K562 (cell line): ENCODE data around the gene BBOX1. TPM values are rescaled to one million over a fixed set of nuclear protein-coding genes. Genes with fewer than 3 reads are reported as not detected.

ENCODE experiments used
- ATAC-seq: fragments of 200-7000 bp; cut with Tn5 transposase; 3 replicates; pipeline ENCODE4 v1.9.1; 2020; ENCODE audit warnings: moderate library complexity
- BruUV-seq: library from RNA; stranded (reverse); fragments of 400-500 nt; replicated peaks from 2 replicates; lab custom pipeline; 2021; lab: Mats Ljungman, UMichigan
- CTCF ChIA-PET: fragments of 300-600 bp; formaldehyde crosslinking; extraction: SDS; loops from one replicate; lab custom pipeline; 2021; ENCODE audit warnings: low intra/inter-chr PET ratio; lab: Yijun Ruan, JAX
- POLR2A ChIA-PET: fragments of 300-600, 350-650 bp; sonication (Branson Sonifier 250); formaldehyde crosslinking; extraction: SDS; loops from one replicate; lab custom pipeline; 2021; ENCODE audit warnings: antibody characterized with exemption, inconsistent platforms; lab: Yijun Ruan, JAX
- DNase-seq, 4 experiments: peaks; one replicate each; pipeline versions ENCODE4 v3.0.0 to v3.0.0-alpha.2; 2011 to 2018; ENCODE audit warnings: low spot score in 3 of 4, mixed read lengths in 3 of 4; ENCODE audit errors: extremely low read depth in 1 of 4
- FAIRE-seq: peaks from 2 replicates; lab custom pipeline; 2011; peaks lifted over from hg19 to GRCh38; lab: Jason Lieb, UNC
- H2AFZ ChIP-seq: 2 replicates; pipeline ENCODE4 v1.6.0; 2011; ENCODE audit warnings: low read depth, low read length, control low read depth, inconsistent platforms
- H3K27ac ChIP-seq: fragments of 200-600 bp; 3 replicates; pipeline ENCODE4 v1.8.0; 2011; ENCODE audit warnings: low read depth, mild to moderate bottlenecking, control low read depth, inconsistent platforms, low read length, moderate library complexity, mixed read lengths; ENCODE audit errors: extremely low read depth
- H3K27me3 ChIP-seq, 2 experiments: fragments of 300-600 bp in 1 of 2; 2 replicates in 1 of 2; 3 replicates in 1 of 2; pipeline versions ENCODE4 v1.6.0 to v1.8.0; 2011; ENCODE audit warnings: inconsistent platforms in 2 of 2, low read length in 2 of 2, mild to moderate bottlenecking in 1 of 2, mixed read lengths in 1 of 2, moderate library complexity in 1 of 2; ENCODE audit not compliant: control insufficient read depth in 2 of 2, insufficient read depth in 2 of 2
- H3K36me3 ChIP-seq: fragments of 300-600 bp; 3 replicates; pipeline ENCODE4 v1.8.0; 2011; ENCODE audit warnings: mild to moderate bottlenecking, low read length, inconsistent platforms; ENCODE audit not compliant: control insufficient read depth, insufficient read depth
- H3K4me1 ChIP-seq, 2 experiments: fragments of 200-600 bp in 1 of 2; replicated peaks in 1 of 2; 2 replicates in 1 of 2; 3 replicates in 1 of 2; pipeline versions ENCODE4 v1.5.1 to v1.8.0; 2011; ENCODE audit warnings: inconsistent platforms in 2 of 2, low read length in 2 of 2, mild to moderate bottlenecking in 1 of 2, mixed read lengths in 1 of 2, moderate library complexity in 1 of 2; ENCODE audit not compliant: control insufficient read depth in 2 of 2, insufficient read depth in 2 of 2
- H3K4me2 ChIP-seq: 2 replicates; pipeline ENCODE4 v1.6.1; 2011; ENCODE audit warnings: low read length, control low read depth, inconsistent platforms, mixed read lengths; ENCODE audit not compliant: insufficient read depth
- H3K4me3 ChIP-seq: fragments of 200-600 bp; sonication (generic), shearing (Covaris generic); 2 replicates; pipeline ENCODE4 v1.5.1; 2016; ENCODE audit warnings: control low read depth, inconsistent platforms
- H3K79me2 ChIP-seq: fragments of 200-600 bp; 3 replicates; pipeline ENCODE4 v1.8.0; 2011; ENCODE audit warnings: low read length, inconsistent platforms; ENCODE audit not compliant: control insufficient read depth, insufficient read depth
- H3K9ac ChIP-seq, 2 experiments: 2 replicates each; pipeline versions ENCODE4 v1.6.0 to v1.6.1; 2011; ENCODE audit warnings: low read depth in 2 of 2, low read length in 2 of 2, control low read depth in 1 of 2, inconsistent platforms in 1 of 2, mild to moderate bottlenecking in 1 of 2, mixed read lengths in 1 of 2; ENCODE audit not compliant: insufficient read depth in 1 of 2
- H3K9me1 ChIP-seq: one replicate; pipeline ENCODE4 v1.6.0; 2011; ENCODE audit warnings: inconsistent platforms, mild to moderate bottlenecking, low read length, moderate library complexity; ENCODE audit not compliant: control insufficient read depth, insufficient read depth
- H3K9me3 ChIP-seq: replicated peaks from 2 replicates; pipeline ENCODE4 v1.5.1; 2011; ENCODE audit warnings: low read depth, low read length, inconsistent platforms; ENCODE audit not compliant: control insufficient read depth, insufficient read depth
- H4K20me1 ChIP-seq: replicated peaks from 2 replicates; pipeline ENCODE4 v1.6.1; 2011; ENCODE audit warnings: low read length, inconsistent platforms, mixed read lengths; ENCODE audit not compliant: control insufficient read depth, insufficient read depth
- BHLHE40 ChIP-seq: IDR thresholded peaks from 2 replicates; pipeline ENCODE4 v1.6.1; 2011; ENCODE audit warnings: low read length, improper control_type of control experiment
- DMBX1 ChIP-seq: fragments of 250-450 bp; sonication (Bioruptor Pico); IDR thresholded peaks from 2 replicates; pipeline ENCODE4 v1.8.0; 2022; ENCODE audit warnings: inconsistent platforms, mild to moderate bottlenecking, moderate library complexity, borderline replicate concordance
- IRF2 ChIP-seq: sonication (generic); formaldehyde crosslinking; IDR thresholded peaks from 2 replicates; pipeline ENCODE4 v1.8.1; 2022; ENCODE audit warnings: mild to moderate bottlenecking, missing genetic modification reagents
- NELFE ChIP-seq: IDR thresholded peaks from 2 replicates; pipeline ENCODE4 v1.6.1; 2011; ENCODE audit warnings: mild to moderate bottlenecking; ENCODE audit not compliant: insufficient read depth, insufficient read length
- SIN3B ChIP-seq: fragments of 450-650 bp; IDR thresholded peaks from 2 replicates; pipeline ENCODE4 v1.6.1; 2017; ENCODE audit warnings: low read depth, mild to moderate bottlenecking, moderate library complexity
- SMARCA4 ChIP-seq: fragments of 450-650 bp; IDR thresholded peaks from 2 replicates; pipeline ENCODE4 v1.6.1; 2016
- XRCC5 ChIP-seq: fragments of 200-400 bp; formaldehyde crosslinking; IDR thresholded peaks from 2 replicates; pipeline ENCODE4 v1.6.1; 2017; ENCODE audit warnings: low read depth, mild to moderate bottlenecking, low read length
- ZBTB49 ChIP-seq: sonication (generic); formaldehyde crosslinking; IDR thresholded peaks from 2 replicates; pipeline ENCODE4 v1.8.0; 2022; ENCODE audit warnings: missing genetic modification reagents, mild to moderate bottlenecking, borderline replicate concordance
- ZBTB8A ChIP-seq: fragments of 450-650 bp; IDR thresholded peaks from 2 replicates; pipeline ENCODE4 v1.6.1; 2018; ENCODE audit warnings: mild to moderate bottlenecking, moderate library complexity; ENCODE audit not compliant: partially characterized antibody
- ZBTB9 ChIP-seq: fragments of 450-650 bp; formaldehyde crosslinking; IDR thresholded peaks from 2 replicates; pipeline ENCODE4 v1.4.0; 2020; ENCODE audit warnings: mild to moderate bottlenecking, moderate library complexity
- ZNF23 ChIP-seq: fragments of 250-450 bp; sonication (Bioruptor Pico); IDR thresholded peaks from 2 replicates; pipeline ENCODE4 v1.4.0; 2020; ENCODE audit warnings: mild to moderate bottlenecking
- ZNF311 ChIP-seq: fragments of 250-450 bp; sonication (Bioruptor Pico); IDR thresholded peaks from 2 replicates; pipeline ENCODE4 v1.4.0; 2020; ENCODE audit warnings: mild to moderate bottlenecking, moderate library complexity
- ZNF398 ChIP-seq: fragments of 250-450 bp; sonication (Bioruptor Pico); IDR thresholded peaks from 2 replicates; pipeline ENCODE4 v1.8.0; 2021; ENCODE audit warnings: moderate library complexity, mild to moderate bottlenecking, inconsistent platforms
- ZNF445 ChIP-seq: fragments of 250-450 bp; sonication (Bioruptor Pico); IDR thresholded peaks from 2 replicates; pipeline ENCODE4 v1.4.0; 2020; ENCODE audit warnings: low read depth, mild to moderate bottlenecking, moderate library complexity
- ZNF764 ChIP-seq: fragments of 250-450 bp; sonication (Bioruptor Pico); IDR thresholded peaks from 2 replicates; pipeline ENCODE4 v1.4.0; 2020; ENCODE audit warnings: low read depth, mild to moderate bottlenecking, moderate library complexity
- WGBS: fragments of 100-300 bp; shearing (Covaris generic); methylation state at CpG from one replicate; pipeline ENCODE4 v1.1.6; 2016; ENCODE audit warnings: low coverage, mixed read lengths; ENCODE audit not compliant: insufficient coverage; ENCODE audit errors: missing lambda C conversion rate; 5-methylcytosine and 5-hydroxymethylcytosine counted together
- in situ Hi-C: fragments of 300-500 bp; cut with MboI; formaldehyde crosslinking; loops from 4 replicates; pipeline ENCODE4 v1.15.0; 2018; ENCODE audit warnings: inconsistent platforms, mixed read lengths
- intact Hi-C: fragments of 100-400 bp; cut with micrococcal nuclease; formaldehyde crosslinking; loops from 2 replicates; pipeline ENCODE4 v1.14.2; 2022
- polyA plus RNA-seq, 8 experiments: library from polyadenylated mRNA; depleted of rRNA in 4 of 8; stranded (reverse) in 5 of 8; unstranded in 3 of 8; fragments of >200 nt; fragmentation: Nextera tagmentation in 2 of 8; fragmentation: Illumina TruSeq in 1 of 8; extraction: Ambion mirVana in 2 of 8; extraction: Trizol in 1 of 8; gene quantifications; 2 replicates each; pipeline versions ENCODE4 v1.2.1 to v1.2.3, GENCODE V29; 2011 to 2014; ENCODE audit warnings: inconsistent platforms in 1 of 8, missing spikeins in 1 of 8
- total RNA-seq, 7 experiments: library from RNA; depleted of rRNA in 6 of 7; stranded (reverse); fragments of >200 nt in 6 of 7; fragmentation: Illumina TruSeq in 2 of 7; extraction: Trizol in 2 of 7; gene quantifications; 2 replicates each; pipeline versions ENCODE4 v1.2.1 to v1.2.3, GENCODE V29; 2011 to 2021; ENCODE audit warnings: low replicate concordance in 1 of 7

BBOX1 gene
- total and polyA plus RNA-seq, 9 of the 15 experiments (the other 6 are each of a cell fraction or from before 2014, with no cell fraction given) = not detected

- Histone ChIP-seq H3K9me1 (no peaks in the 10 kb centered on the region), H3K27ac (no peak overlapping the region), H3K9me3 (no peaks in the 10 kb centered on the region)
- 3% methylated on average over 2 of the region's 2 CpGs for WGBS
- POLR2A ChIA-PET = interaction anchor here (0.6 kb wide), 1 partner anchor 15 kb away, joined by 4 read pairs; no protein-coding TSS in a partner anchor
- TF ChIP-seq ZBTB49 (CRISPR knock-in tag) (no peak), XRCC5 (no peak), DMBX1 (CRISPR knock-in tag) (no peak), ZNF445 (CRISPR knock-in tag) (no peak), BHLHE40 (no peak), ZNF311 (CRISPR knock-in tag) (no peak), SMARCA4 (no peak), ZNF23 (CRISPR knock-in tag) (no peak), ZBTB9 (no peak), ZNF764 (CRISPR knock-in tag) (no peak), NELFE (no peak), IRF2 (CRISPR knock-in tag) (no peak), ZBTB8A (no peak), ZNF398 (CRISPR knock-in tag) (no peak), SIN3B (no peak)
- TF ChIP-seq, all 486 proteins: peak for 0
- Histone ChIP-seq H2AFZ (no peak overlapping the region), H3K4me1 (no peaks in the 10 kb centered on the region), H3K4me3 (no peak overlapping the region), H3K79me2 (no peaks in the 10 kb centered on the region), H3K4me2 (no peak overlapping the region), H3K9ac (no peak overlapping the region), H3K36me3 (no peaks in the 10 kb centered on the region), H3K27me3 (no peaks in the 10 kb centered on the region), H4K20me1 (no peaks in the 10 kb centered on the region)
- intact Hi-C loops = no loop called here
- ATAC-seq (no peak), FAIRE-seq (no peak), DNase-seq (no peak)
- no TSS peak for BruUV-seq
- CTCF ChIA-PET = no interaction called here
- in situ Hi-C loops = no loop called here
Observed at GRCh38 chr11:27046956-27047355, 6.3 kb downstream of the BBOX1 start.
